DND-41 (cell line): ENCODE measurements around the gene GC.

Experiments
- ATAC-seq: fragments of 200-7000 bp; cut with Tn5 transposase; 3 replicates; pipeline ENCODE4 v1.9.1; 2021; ENCODE audit warnings: low read depth; ENCODE audit not compliant: insufficient read depth
- DNase-seq: peaks from one replicate; pipeline ENCODE4 v3.0.0-alpha.2; 2020
- H2AFZ ChIP-seq: 2 replicates; pipeline ENCODE4 v1.6.0; 2012; ENCODE audit warnings: low read depth, low read length
- H3K27ac ChIP-seq: 2 replicates; pipeline ENCODE4 v1.5.1; 2012; ENCODE audit warnings: low read length, inconsistent platforms
- H3K27me3 ChIP-seq: fragments of 200-600 bp; sonication (generic); 2 replicates; pipeline ENCODE4 v1.6.0; 2012; ENCODE audit warnings: low read length, mild to moderate bottlenecking, inconsistent platforms; ENCODE audit not compliant: insufficient read depth, poor library complexity
- H3K36me3 ChIP-seq: 2 replicates; pipeline ENCODE4 v1.5.1; 2012; ENCODE audit warnings: low read length, inconsistent platforms; ENCODE audit not compliant: insufficient read depth
- H3K4me1 ChIP-seq: 2 replicates; pipeline ENCODE4 v1.5.1; 2012; ENCODE audit warnings: mild to moderate bottlenecking, low read length; ENCODE audit not compliant: insufficient read depth
- H3K4me2 ChIP-seq: 2 replicates; pipeline ENCODE4 v1.6.0; 2012; ENCODE audit warnings: mild to moderate bottlenecking, moderate library complexity, low read length, inconsistent platforms; ENCODE audit not compliant: insufficient read depth
- H3K4me3 ChIP-seq, 2 experiments: fragments of 200-600 bp in 1 of 2; shearing (Covaris generic) in 1 of 2; 2 replicates each; pipeline ENCODE4 v1.5.1; 2012 to 2016; ENCODE audit warnings: inconsistent platforms in 2 of 2, low read length in 2 of 2, mild to moderate bottlenecking in 2 of 2, low read depth in 1 of 2, moderate library complexity in 1 of 2
- H3K79me2 ChIP-seq: 2 replicates; pipeline ENCODE4 v1.6.0; 2012; ENCODE audit warnings: low read length, inconsistent platforms; ENCODE audit not compliant: insufficient read depth
- H3K9ac ChIP-seq: 2 replicates; pipeline ENCODE4 v1.6.0; 2012; ENCODE audit warnings: low read depth, mild to moderate bottlenecking, inconsistent platforms, low read length, moderate library complexity
- H3K9me3 ChIP-seq: 2 replicates; pipeline ENCODE4 v1.5.1; 2012; ENCODE audit warnings: low read length, moderate library complexity, mild to moderate bottlenecking, inconsistent platforms; ENCODE audit not compliant: insufficient read depth, severe bottlenecking
- H4K20me1 ChIP-seq: 2 replicates; pipeline ENCODE4 v1.6.0; 2012; ENCODE audit warnings: low read length; ENCODE audit not compliant: insufficient read depth
- EZH2 ChIP-seq: IDR thresholded peaks from 3 replicates; pipeline ENCODE4 v1.6.1; 2012; ENCODE audit warnings: borderline replicate concordance, low read depth, mild to moderate bottlenecking, moderate library complexity, low read length, inconsistent platforms; ENCODE audit not compliant: severe bottlenecking
- TF ChIP-seq, protein P1 (sequence below): IDR thresholded peaks from 2 replicates; pipeline ENCODE4 v1.5.1; 2012; ENCODE audit warnings: borderline replicate concordance, low read length, moderate library complexity, mild to moderate bottlenecking; ENCODE audit not compliant: poor library complexity, severe bottlenecking; ENCODE audit errors: extremely low read depth

GC gene

GRCh38 chr4:71785959-71786358, 2.1 kb upstream of the GC start:
- no peak for DNase-seq
- H3K9me3 ChIP-seq, result no peaks in the 10 kb centered on the region

DNA sequence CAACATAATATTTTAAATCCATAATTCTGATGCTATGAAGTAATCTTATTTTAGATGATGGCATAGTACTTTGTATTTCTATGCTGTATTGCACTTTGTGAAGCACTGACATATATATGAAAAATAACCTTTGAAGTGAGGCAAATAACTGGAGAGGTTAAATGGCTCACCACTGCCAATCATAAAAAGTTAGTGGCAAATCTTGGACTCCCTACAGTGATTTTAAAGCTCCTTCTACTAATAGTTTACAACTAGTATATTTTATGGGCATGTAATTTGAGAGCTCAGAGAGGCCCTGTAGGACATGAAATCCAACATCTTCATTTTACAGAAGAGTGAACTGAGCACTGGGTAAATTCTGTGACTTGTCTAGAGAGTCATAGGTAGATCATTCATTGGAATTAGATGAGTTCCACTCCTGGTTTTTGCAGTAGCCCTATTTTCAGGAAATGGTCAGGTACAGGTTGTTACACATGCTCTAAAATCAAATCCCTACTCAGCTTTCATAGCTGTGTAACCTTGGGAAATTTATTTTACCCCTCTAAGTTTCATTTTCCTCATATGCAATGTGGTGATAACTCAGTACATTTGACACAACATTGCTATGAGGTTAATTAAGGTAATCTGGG, 804 bp upstream of the GC start:
- no peaks in the 10 kb centered on the region for H4K20me1 ChIP-seq
- no peak overlapping the region for H3K4me2 ChIP-seq
- ATAC-seq (no peak), DNase-seq (no peak)
- H2AFZ ChIP-seq, result no peak overlapping the region
- no peak for TF ChIP-seq EZH2
- TF ChIP-seq, protein P1, sequence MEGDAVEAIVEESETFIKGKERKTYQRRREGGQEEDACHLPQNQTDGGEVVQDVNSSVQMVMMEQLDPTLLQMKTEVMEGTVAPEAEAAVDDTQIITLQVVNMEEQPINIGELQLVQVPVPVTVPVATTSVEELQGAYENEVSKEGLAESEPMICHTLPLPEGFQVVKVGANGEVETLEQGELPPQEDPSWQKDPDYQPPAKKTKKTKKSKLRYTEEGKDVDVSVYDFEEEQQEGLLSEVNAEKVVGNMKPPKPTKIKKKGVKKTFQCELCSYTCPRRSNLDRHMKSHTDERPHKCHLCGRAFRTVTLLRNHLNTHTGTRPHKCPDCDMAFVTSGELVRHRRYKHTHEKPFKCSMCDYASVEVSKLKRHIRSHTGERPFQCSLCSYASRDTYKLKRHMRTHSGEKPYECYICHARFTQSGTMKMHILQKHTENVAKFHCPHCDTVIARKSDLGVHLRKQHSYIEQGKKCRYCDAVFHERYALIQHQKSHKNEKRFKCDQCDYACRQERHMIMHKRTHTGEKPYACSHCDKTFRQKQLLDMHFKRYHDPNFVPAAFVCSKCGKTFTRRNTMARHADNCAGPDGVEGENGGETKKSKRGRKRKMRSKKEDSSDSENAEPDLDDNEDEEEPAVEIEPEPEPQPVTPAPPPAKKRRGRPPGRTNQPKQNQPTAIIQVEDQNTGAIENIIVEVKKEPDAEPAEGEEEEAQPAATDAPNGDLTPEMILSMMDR, result no peak
- H3K79me2 ChIP-seq, result no peaks in the 10 kb centered on the region
- H3K9ac ChIP-seq, result no peak overlapping the region
- no peak overlapping the region for H3K4me3 ChIP-seq
- no peak overlapping the region for H3K27ac ChIP-seq
- H3K27me3 ChIP-seq, result no peaks in the 10 kb centered on the region
- H3K36me3 ChIP-seq, result no peaks in the 10 kb centered on the region
- no peaks in the 10 kb centered on the region for H3K4me1 ChIP-seq
- no peaks in the 10 kb centered on the region for H3K9me3 ChIP-seq

More at GRCh38 chr4:71785959-71786358, 2.1 kb upstream of the GC start:
- H3K36me3 ChIP-seq, result no peaks in the 10 kb centered on the region
- H3K9ac ChIP-seq, result no peak overlapping the region
- H3K4me2 ChIP-seq, result no peak overlapping the region
- no peak overlapping the region for H3K4me3 ChIP-seq
- H2AFZ ChIP-seq, result no peak overlapping the region
- TF ChIP-seq, protein P1, result no peak
- TF ChIP-seq EZH2, result no peak
- no peak overlapping the region for H3K27ac ChIP-seq
- no peak for ATAC-seq
- no peaks in the 10 kb centered on the region for H3K27me3 ChIP-seq
- H3K4me1 ChIP-seq, result no peaks in the 10 kb centered on the region
- H4K20me1 ChIP-seq, result no peaks in the 10 kb centered on the region
- H3K79me2 ChIP-seq, result no peaks in the 10 kb centered on the region

- Histone ChIP-seq H3K4me3 (no peak overlapping the region), H3K9ac (no peak overlapping the region), H3K27me3 (no peaks in the 10 kb centered on the region), H3K9me3 (no peaks in the 10 kb centered on the region), H3K79me2 (no peaks in the 10 kb centered on the region), H3K4me2 (no peak overlapping the region), H3K27ac (no peak overlapping the region), H3K36me3 (no peaks in the 10 kb centered on the region), H2AFZ (no peak overlapping the region), H4K20me1 (no peaks in the 10 kb centered on the region), H3K4me1 (no peaks in the 10 kb centered on the region)
- no peak for TF ChIP-seq EZH2
- TF ChIP-seq, protein P1, result no peak
- DNase-seq (no peak), ATAC-seq (no peak)
Observed at GRCh38 chr4:71777891-71778290, 6.0 kb downstream of the GC start.
